Ovary (tissue), 10 donors: ENCODE measurements around the gene OPA1. TPM values are rescaled to one million over a fixed set of nuclear protein-coding genes. Genes with fewer than 3 reads are reported as not detected.

Experiments
- DNase-seq, 5 donors: peaks; one replicate each; pipeline ENCODE4 v3.0.0-alpha.2; 2019 to 2020
- H3K27ac ChIP-seq, 2 donors: fragments of 200-600 bp; one replicate each; pipeline versions ENCODE4 v1.5.1 to v1.8.0; 2019 to 2022
- H3K27me3 ChIP-seq: fragments of 200-600 bp; one replicate; pipeline ENCODE4 v1.8.0; 2022
- H3K36me3 ChIP-seq: fragments of 200-600 bp; sonication (generic); one replicate; pipeline ENCODE4 v1.5.1; 2019
- H3K4me1 ChIP-seq: one replicate; pipeline ENCODE4 v1.8.1; 2013; ENCODE audit warnings: mild to moderate bottlenecking, moderate library complexity; ENCODE audit not compliant: insufficient read depth
- H3K4me3 ChIP-seq: fragments of 200-600 bp; sonication (generic); one replicate; pipeline ENCODE4 v1.5.1; 2017
- H3K9me3 ChIP-seq, 2 donors: fragments of 200-600 bp in 1 of 2; sonication (generic) in 1 of 2; one replicate each; pipeline versions ENCODE4 v1.5.1 to v1.8.1; 2013 to 2019; ENCODE audit warnings: mild to moderate bottlenecking in 1 of 2, moderate library complexity in 1 of 2
- CTCF ChIP-seq, 3 donors: fragments of 450-650 bp in 2 of 3; fragments of 200-600 bp in 1 of 3; IDR thresholded peaks; one replicate each; pipeline versions ENCODE4 v1.5.1 to v1.8.0; 2016 to 2022; ENCODE audit warnings: antibody characterized with exemption in 3 of 3, mild to moderate bottlenecking in 1 of 3
- EP300 ChIP-seq: sonication (generic); formaldehyde crosslinking; IDR thresholded peaks from one replicate; pipeline ENCODE4 v1.6.1; 2017; ENCODE audit warnings: antibody characterized with exemption
- POLR2A ChIP-seq: fragments of 450-650 bp; IDR thresholded peaks from one replicate; pipeline ENCODE4 v1.6.1; 2017; ENCODE audit warnings: antibody characterized with exemption, mild to moderate bottlenecking, moderate library complexity
- WGBS, 3 donors: extraction: QIAGEN DNeasy Blood & Tissue Kit in 1 of 3; methylation state at CpG; one replicate each; pipeline versions ENCODE4 v1.1.5 to v1.1.7; 2013 to 2017; 5-methylcytosine and 5-hydroxymethylcytosine counted together
- intact Hi-C, 4 donors: fragments of 100-400 bp; cut with DNase I; formaldehyde crosslinking; loops; one replicate each; pipeline versions ENCODE4 v1.11.0 to v1.15.1; 2022 to 2023
- long read RNA-seq, 3 donors: library from polyadenylated mRNA in 2 of 3; unstranded in 2 of 3; transcript quantifications; one replicate each; pipeline ENCODE4 v2.0.0 and lab custom pipeline, GENCODE V29; 2021 to 2026
- polyA plus RNA-seq, 2 donors: library from polyadenylated mRNA; stranded (reverse); fragments of 200-250 nt in 1 of 2; fragments of 350-450 nt in 1 of 2; fragmentation: Illumina TruSeq in 1 of 2; extraction: RNeasy Lipid Tissue Mini Kit (QIAGEN cat#74804) in 1 of 2; gene quantifications; one replicate each; pipeline ENCODE4 v1.2.3, GENCODE V29; 2013 to 2014
- total RNA-seq, 7 donors: library from RNA; depleted of rRNA in 2 of 7; stranded (reverse); fragments of >200 nt in 2 of 7; fragmentation: NEBNext Ultra II Directional in 3 of 7; extraction: Animal tissue kit (Norgen Biotek cat#: 25700) in 3 of 7; gene quantifications; one replicate each; pipeline versions ENCODE4 v1.1.0 to v1.2.4, GENCODE V29; 2016 to 2023
- donor health status: DM: no; HTN: no; CAD: no; lungs with moderate emphysema.
- donor health status: DM: no; HTN: no; CAD: no.
- donor health status: Bipolar disorder and iron deficiency.
- donor health status: DM: yes; HTN: yes; CAD: no.
- donor health status: DM: no; HTN: no; CAD: no.
- donor health status: DM: yes; HTN: yes; CAD: no.

Gene OPA1
- total RNA-seq = 10 to 100 TPM; 29.1 to 50.4 (median 40.3) TPM
- 10 to 100 TPM; 14.4 to 24.2 TPM for polyA plus RNA-seq
- long read RNA-seq, donor 1, full-length matches to known transcripts = 3 of 10 reads
- long read RNA-seq, donor 1, partial matches to known transcripts = 6 of 10 reads
- long read RNA-seq, donor 1, other reads (novel, unspliced or antisense) = 1 of 10 reads
- long read RNA-seq, donor 2, full-length matches to known transcripts = 2 of 2 reads
- long read RNA-seq, donor 2, partial matches to known transcripts = 0 of 2 reads
- long read RNA-seq, donor 2, other reads (novel, unspliced or antisense) = 0 of 2 reads
- long read RNA-seq, donor 3, full-length matches to known transcripts = 35 of 45 reads
- long read RNA-seq, donor 3, partial matches to known transcripts = 1 of 45 reads
- long read RNA-seq, donor 3, other reads (novel, unspliced or antisense) = 9 of 45 reads

- Histone ChIP-seq H3K36me3 (no peaks in the 10 kb centered on the region), H3K27me3 (no peaks in the 10 kb centered on the region), H3K4me3 (peak within 1 kb of the TSS; percentile 96), H3K4me1 (peaks cover 8% of the 10 kb centered on the region), H3K27ac (peak within 1 kb of the TSS; percentile 68 to 78), H3K9me3 (no peaks in the 10 kb centered on the region)
- WGBS, 3 donors = 0 to 1% (median 1%) methylated on average over 55 of the region's 55 CpGs
- intact Hi-C loops = no loop called here
- DNase-seq = peak; percentile 97 to 99 (median 98)
- TF ChIP-seq EP300 = no peak
- TF ChIP-seq CTCF (IDR thresholded peaks at IDR 0.05) = peak in 1 of 3 donors; percentile 40
- peak; percentile 53 for TF ChIP-seq POLR2A
Measured at GRCh38 chr3:193592841-193593667, at the start of gene OPA1. Gene OPA1, plus strand, starts transcription at chr3:193593208. Its CDS starts 170 bp downstream, at chr3:193593378.

GRCh38 chr3:193544289-193544688, 48.7 kb upstream of the OPA1 start:
- Histone ChIP-seq H3K36me3 (no peaks in the 10 kb centered on the region), H3K27ac (no peak overlapping the region), H3K9me3 (no peaks in the 10 kb centered on the region), H3K4me3 (no peak overlapping the region), H3K4me1 (no peaks in the 10 kb centered on the region), H3K27me3 (no peaks in the 10 kb centered on the region)
- 52 to 77% (median 63%) methylated on average over 1 of the region's 1 CpG for WGBS, 3 donors
- intact Hi-C loops = no loop called here
- TF ChIP-seq EP300 = no peak
- no peak for TF ChIP-seq CTCF (IDR thresholded peaks at IDR 0.05)
- DNase-seq = no peak

GRCh38 chr3:193545304-193545703, 47.7 kb upstream of the OPA1 start:
- Histone ChIP-seq H3K4me3 (no peak overlapping the region), H3K27ac (no peak overlapping the region), H3K36me3 (no peaks in the 10 kb centered on the region), H3K9me3 (no peaks in the 10 kb centered on the region), H3K27me3 (no peaks in the 10 kb centered on the region), H3K4me1 (no peaks in the 10 kb centered on the region)
- TF ChIP-seq EP300 (no peak), POLR2A (no peak), CTCF (IDR thresholded peaks at IDR 0.05) (no peak)
- 86 to 100% (median 97%) methylated on average over 1 of the region's 1 CpG for WGBS, 3 donors
- DNase-seq = no peak
- intact Hi-C loops = no loop called here

GRCh38 chr3:193546129-193546528, 46.9 kb upstream of the OPA1 start:
- no peak overlapping the region for H3K4me3 ChIP-seq
- H3K27me3 ChIP-seq = no peaks in the 10 kb centered on the region
- no peak overlapping the region for H3K27ac ChIP-seq
- H3K36me3 ChIP-seq = no peaks in the 10 kb centered on the region
- no peak for DNase-seq
- H3K9me3 ChIP-seq = no peaks in the 10 kb centered on the region
- intact Hi-C loops = no loop called here
- TF ChIP-seq EP300 (no peak), POLR2A (no peak), CTCF (IDR thresholded peaks at IDR 0.05) (no peak)
- H3K4me1 ChIP-seq = no peaks in the 10 kb centered on the region
